Esophagus squamous epithelium (tissue), 5 donors: ENCODE measurements around the gene HYAL3. TPM values are rescaled to one million over a fixed set of nuclear protein-coding genes. Genes with fewer than 3 reads are reported as not detected.
A peak's percentile ranks its signal among the peaks of the same experiment; 100 is the strongest.

Experiments
- DNase-seq: peaks from one replicate; lab custom pipeline; 2025; lab: John Stamatoyannopoulos, UW
- H3K27ac ChIP-seq, 4 donors: fragments of 200-600 bp; sonication (generic); one replicate each; pipeline ENCODE4 v1.5.1; 2016 to 2019; ENCODE audit warnings: mild to moderate bottlenecking in 1 of 4
- H3K27me3 ChIP-seq, 4 donors: fragments of 200-600 bp; sonication (generic); 1 replicate in 3 of 4; 2 replicates in 1 of 4; pipeline versions ENCODE4 v1.5.1 to v1.6.0; 2017 to 2021; ENCODE audit warnings: antibody characterized with exemption in 1 of 4
- H3K36me3 ChIP-seq, 3 donors: fragments of 200-600 bp; sonication (generic); one replicate each; pipeline ENCODE4 v1.5.1; 2016 to 2019
- H3K4me1 ChIP-seq, 3 donors: fragments of 200-600 bp; sonication (generic); one replicate each; pipeline ENCODE4 v1.5.1; 2017 to 2019
- H3K4me3 ChIP-seq, 4 donors: fragments of 200-600 bp; sonication (generic); 1 replicate in 3 of 4; 2 replicates in 1 of 4; pipeline ENCODE4 v1.5.1; 2016 to 2019; ENCODE audit warnings: mild to moderate bottlenecking in 2 of 4, moderate library complexity in 1 of 4
- H3K9me3 ChIP-seq, 3 donors: fragments of 200-600 bp; sonication (generic); one replicate each; pipeline ENCODE4 v1.5.1; 2016 to 2019
- POLR2A ChIP-seq, 4 donors: fragments of 450-650 bp; IDR thresholded peaks; one replicate each; pipeline ENCODE4 v1.6.1; 2017; ENCODE audit warnings: antibody characterized with exemption in 4 of 4, mild to moderate bottlenecking in 4 of 4, moderate library complexity in 3 of 4
- WGBS, 2 donors: methylation state at CpG; one replicate each; pipeline ENCODE4 v1.1.5; 2018; 5-methylcytosine and 5-hydroxymethylcytosine counted together
- intact Hi-C: fragments of 100-400 bp; cut with DNase I; formaldehyde crosslinking; loops from one replicate; pipeline ENCODE4 v1.15.0; 2022
- total RNA-seq, 4 donors: library from RNA; depleted of rRNA; stranded (reverse); fragments of >200 nt; gene quantifications; one replicate each; pipeline ENCODE4 v1.1.0, GENCODE V29; 2016
- TF ChIP-seq, protein P1 (sequence below), 6 experiments: fragments of 450-650 bp in 4 of 6; fragments of 200-600 bp in 2 of 6; sonication (generic) in 2 of 6; IDR thresholded peaks; one replicate each; pipeline ENCODE4 v1.5.1; 2016 to 2019; ENCODE audit warnings: antibody characterized with exemption in 6 of 6, mild to moderate bottlenecking in 4 of 6, moderate library complexity in 4 of 6
- donor health status: DM: yes; HTN: yes; CAD: no.

Gene HYAL3
- total RNA-seq, 4 donors from 2014 or later = 5.3 to 7.9 (median 5.8) TPM

DNA sequence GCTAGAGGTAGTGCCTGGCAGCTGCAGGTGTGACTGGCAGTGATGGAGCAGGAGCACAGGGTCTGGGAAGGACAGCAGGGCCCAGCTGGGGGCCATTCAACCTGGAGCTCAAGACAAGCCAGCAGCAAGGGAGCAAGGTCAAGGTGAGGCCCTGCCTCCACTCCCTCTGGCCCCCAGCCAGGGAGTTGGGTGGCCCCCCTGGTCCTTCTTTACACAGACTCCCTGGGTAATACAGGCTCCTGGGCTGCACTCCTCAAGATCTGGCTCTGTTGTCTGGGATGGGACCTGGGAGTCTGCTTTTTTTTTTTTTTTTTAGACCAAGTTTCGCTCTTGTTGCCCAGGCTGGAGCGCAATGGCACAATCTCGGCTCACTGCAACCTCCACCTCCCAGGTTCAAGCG is 48.7 kb downstream of the HYAL3 start:
- Histone ChIP-seq H3K9me3 (no peaks in the 10 kb centered on the region), H3K27me3 (no peaks in the 10 kb centered on the region), H3K36me3 (peaks cover 0 to 56% (median 14%) of the 10 kb centered on the region in 3 donors), H3K27ac (peak overlapping the region; percentile 72 to 97 (median 92)), H3K4me1 (peaks cover 71 to 99% (median 77%) of the 10 kb centered on the region in 3 donors), H3K4me3 (no peak overlapping the region)
- intact Hi-C loops = no loop called here
- no peak for TF ChIP-seq POLR2A (IDR thresholded peaks at IDR 0.05)
- TF ChIP-seq, protein P1, sequence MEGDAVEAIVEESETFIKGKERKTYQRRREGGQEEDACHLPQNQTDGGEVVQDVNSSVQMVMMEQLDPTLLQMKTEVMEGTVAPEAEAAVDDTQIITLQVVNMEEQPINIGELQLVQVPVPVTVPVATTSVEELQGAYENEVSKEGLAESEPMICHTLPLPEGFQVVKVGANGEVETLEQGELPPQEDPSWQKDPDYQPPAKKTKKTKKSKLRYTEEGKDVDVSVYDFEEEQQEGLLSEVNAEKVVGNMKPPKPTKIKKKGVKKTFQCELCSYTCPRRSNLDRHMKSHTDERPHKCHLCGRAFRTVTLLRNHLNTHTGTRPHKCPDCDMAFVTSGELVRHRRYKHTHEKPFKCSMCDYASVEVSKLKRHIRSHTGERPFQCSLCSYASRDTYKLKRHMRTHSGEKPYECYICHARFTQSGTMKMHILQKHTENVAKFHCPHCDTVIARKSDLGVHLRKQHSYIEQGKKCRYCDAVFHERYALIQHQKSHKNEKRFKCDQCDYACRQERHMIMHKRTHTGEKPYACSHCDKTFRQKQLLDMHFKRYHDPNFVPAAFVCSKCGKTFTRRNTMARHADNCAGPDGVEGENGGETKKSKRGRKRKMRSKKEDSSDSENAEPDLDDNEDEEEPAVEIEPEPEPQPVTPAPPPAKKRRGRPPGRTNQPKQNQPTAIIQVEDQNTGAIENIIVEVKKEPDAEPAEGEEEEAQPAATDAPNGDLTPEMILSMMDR (IDR thresholded peaks at IDR 0.05) = no peak
- WGBS, 2 donors = 82 to 88% methylated on average over 4 of the region's 4 CpGs
- DNase-seq = no peak

DNA sequence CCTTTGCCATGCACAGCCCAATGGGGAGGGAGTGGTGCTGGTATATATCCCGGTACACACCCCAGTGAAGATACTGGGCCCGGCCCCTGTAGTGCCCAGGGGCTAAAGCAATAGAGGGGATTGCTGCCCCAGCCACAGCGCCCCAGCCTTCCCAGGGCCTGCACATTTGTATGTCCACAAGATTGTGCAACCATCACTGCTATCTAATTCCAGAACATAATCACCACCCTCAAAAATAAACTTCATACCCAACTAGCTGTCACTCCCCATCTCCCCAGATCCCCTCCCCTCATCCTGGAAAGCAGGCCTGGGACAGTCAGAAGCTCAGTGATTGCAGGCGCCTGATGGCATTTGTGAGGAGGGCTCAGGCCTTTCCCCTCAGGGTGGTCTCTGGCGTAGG is 49.7 kb downstream of the HYAL3 start:
- H3K27me3 ChIP-seq = no peaks in the 10 kb centered on the region
- no peaks in the 10 kb centered on the region for H3K9me3 ChIP-seq
- no peak overlapping the region for H3K4me3 ChIP-seq
- no peak for DNase-seq
- H3K4me1 ChIP-seq = peaks cover 65 to 99% (median 77%) of the 10 kb centered on the region in 3 donors
- peaks cover 0 to 47% (median 14%) of the 10 kb centered on the region in 3 donors for H3K36me3 ChIP-seq
- H3K27ac ChIP-seq = peak overlapping the region; percentile 87 to 97 (median 92)
- intact Hi-C loops = no loop called here
- WGBS, 2 donors = 50 to 71% methylated on average over 1 of the region's 5 CpGs
- TF ChIP-seq, protein P1 (IDR thresholded peaks at IDR 0.05) = no peak
- TF ChIP-seq POLR2A (IDR thresholded peaks at IDR 0.05) = no peak

DNA sequence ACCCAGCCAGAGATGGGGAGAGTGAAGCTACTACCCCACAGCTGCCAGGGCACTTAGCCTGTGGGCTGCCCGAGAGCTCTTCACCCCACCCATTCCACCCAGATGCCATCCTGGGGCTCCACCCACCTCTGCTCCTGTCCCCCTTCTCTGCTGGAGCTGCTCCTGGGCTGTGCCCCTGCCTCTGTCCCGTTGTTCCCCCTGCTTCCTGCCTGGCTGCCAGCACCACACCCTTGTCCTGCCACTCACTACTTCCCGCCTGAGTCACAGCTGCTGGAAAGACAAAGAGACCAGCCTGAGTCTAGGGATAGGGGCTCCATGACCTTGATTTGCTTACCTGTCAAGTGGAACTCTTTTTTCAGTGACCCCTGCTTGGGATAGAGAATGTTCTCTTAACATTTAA is 50.8 kb downstream of the HYAL3 start:
- Histone ChIP-seq H3K27ac (peak overlapping the region; percentile 87 to 97 (median 92)), H3K4me3 (no peak overlapping the region), H3K4me1 (peaks cover 64 to 99% (median 79%) of the 10 kb centered on the region in 3 donors), H3K27me3 (no peaks in the 10 kb centered on the region), H3K36me3 (peaks cover 0 to 40% (median 14%) of the 10 kb centered on the region in 3 donors), H3K9me3 (no peaks in the 10 kb centered on the region)
- TF ChIP-seq, protein P1 (IDR thresholded peaks at IDR 0.05) = peak in 1 of 6 experiments; percentile 4
- TF ChIP-seq POLR2A (IDR thresholded peaks at IDR 0.05) = no peak
- no peak for DNase-seq
- intact Hi-C loops = no loop called here
- WGBS, 2 donors = 0 to 11% methylated on average over 3 of the region's 3 CpGs

DNA sequence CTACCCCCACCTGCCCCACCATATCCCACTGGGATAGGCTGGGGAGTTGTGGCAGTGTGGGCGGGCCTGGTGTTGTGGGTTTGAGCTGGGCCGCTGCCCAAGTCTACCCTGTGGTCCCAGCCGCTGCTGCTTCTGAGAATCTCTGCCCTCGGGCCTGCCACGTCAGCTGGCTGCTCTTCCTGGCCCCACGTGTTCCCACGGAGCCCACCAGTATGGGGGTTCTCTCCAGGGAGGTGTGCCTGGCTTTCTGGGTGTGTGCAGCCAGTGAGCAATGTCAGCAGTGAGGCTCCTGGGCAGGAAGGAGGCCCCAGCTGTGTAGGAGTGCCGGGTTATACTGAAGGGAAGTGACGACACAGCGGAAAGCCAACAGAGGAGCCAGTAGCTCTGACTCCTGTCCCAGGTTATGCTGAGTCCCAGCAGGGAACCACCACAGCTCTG is 52.7 kb downstream of the HYAL3 start:
- intact Hi-C loops = no loop called here
- H3K4me3 ChIP-seq = peak overlapping the region in 3 of 4 donors; percentile 44 to 66 (median 45)
- WGBS, 2 donors = no CpG with 5 or more reads among the region's 10 CpGs

More for the DNA sequence above, 52.7 kb downstream of the HYAL3 start:
- H3K36me3 ChIP-seq = peaks cover 0 to 22% (median 0%) of the 10 kb centered on the region in 3 donors
- H3K9me3 ChIP-seq = no peaks in the 10 kb centered on the region
- peaks cover 79 to 100% (median 88%) of the 10 kb centered on the region in 3 donors for H3K4me1 ChIP-seq
- TF ChIP-seq, protein P1 (IDR thresholded peaks at IDR 0.05) = peak in 1 of 6 experiments; percentile 18
- TF ChIP-seq POLR2A (IDR thresholded peaks at IDR 0.05) = peak in 1 of 4 donors; percentile 41
- H3K27ac ChIP-seq = peak overlapping the region; percentile 87 to 97 (median 92)
- DNase-seq = no peak
- H3K27me3 ChIP-seq = no peaks in the 10 kb centered on the region
